HG03108 (cell line): ENCODE data around the gene MRPL34.
"Not testable (repeated sequence)": the region's sequence is repeated elsewhere in the genome, so short reads cannot be mapped to it uniquely, and the experiment has no call there.

Experiments
- ATAC-seq: cut with Tn5 transposase; IDR thresholded peaks from one replicate; pipeline ENCODE4 v1.9.1; 2021; ENCODE audit warnings: moderate library complexity; ENCODE audit not compliant: unreplicated experiment

MRPL34 gene

DNA sequence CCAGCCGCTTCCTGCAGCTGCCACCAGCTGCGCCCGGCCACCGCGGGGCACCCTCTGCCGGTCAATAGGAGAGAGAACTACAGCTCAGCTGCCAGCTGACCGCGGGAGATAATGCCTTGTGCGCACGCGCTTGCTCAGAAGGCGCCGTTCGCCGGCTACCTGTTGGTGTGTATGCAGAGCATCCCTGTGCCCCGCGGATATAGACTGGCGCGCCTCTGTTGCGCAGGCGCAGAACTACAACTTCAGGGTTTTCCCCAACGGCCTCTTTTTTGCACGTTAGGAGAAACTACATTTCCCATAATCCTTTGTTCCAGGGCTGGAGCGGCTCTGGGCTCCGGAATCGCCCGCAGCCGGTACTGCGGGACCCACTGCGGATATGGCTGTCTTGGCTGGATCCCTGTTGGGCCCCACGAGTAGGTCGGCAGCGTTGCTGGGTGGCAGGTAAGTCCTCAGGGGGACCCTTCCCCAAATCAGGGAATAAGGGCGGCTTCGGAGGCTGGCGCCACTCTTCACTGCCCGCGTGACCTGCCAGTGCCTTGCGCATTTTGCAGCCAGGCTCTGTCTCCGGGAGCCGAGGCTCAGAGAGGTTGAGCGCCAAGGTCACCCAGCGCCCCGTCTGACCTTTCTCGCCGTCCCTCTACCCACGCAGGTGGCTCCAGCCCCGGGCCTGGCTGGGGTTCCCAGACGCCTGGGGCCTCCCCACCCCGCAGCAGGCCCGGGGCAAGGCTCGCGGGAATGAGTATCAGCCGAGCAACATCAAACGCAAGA is at the start of gene MRPL34:
Gene MRPL34, plus strand, starts transcription at position 356 of the 768 bp plus-strand sequence. Its CDS starts 21 bp downstream, at position 377.
- ATAC-seq, result peak; percentile 63

DNA sequence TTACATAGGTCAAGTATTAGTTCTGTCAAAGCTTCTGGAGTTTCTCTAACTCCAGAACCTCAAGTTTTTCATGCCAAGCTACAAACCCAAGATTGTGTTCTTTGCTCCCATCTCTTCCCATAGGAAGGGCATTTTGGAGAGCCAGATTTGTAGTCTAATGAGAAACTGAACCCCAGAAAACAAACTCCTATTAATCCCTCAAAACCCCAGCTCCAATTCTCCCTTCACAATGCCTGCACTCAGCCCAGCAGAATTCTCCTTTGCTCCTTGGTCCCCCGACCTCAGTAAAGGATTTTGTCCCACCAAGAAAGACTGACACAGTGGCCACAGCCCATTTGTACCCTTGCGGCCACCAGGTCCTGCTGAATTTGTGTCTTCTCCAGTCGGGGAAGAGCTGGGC is 49.5 kb upstream of the MRPL34 start:
- ATAC-seq, result no peak

DNA sequence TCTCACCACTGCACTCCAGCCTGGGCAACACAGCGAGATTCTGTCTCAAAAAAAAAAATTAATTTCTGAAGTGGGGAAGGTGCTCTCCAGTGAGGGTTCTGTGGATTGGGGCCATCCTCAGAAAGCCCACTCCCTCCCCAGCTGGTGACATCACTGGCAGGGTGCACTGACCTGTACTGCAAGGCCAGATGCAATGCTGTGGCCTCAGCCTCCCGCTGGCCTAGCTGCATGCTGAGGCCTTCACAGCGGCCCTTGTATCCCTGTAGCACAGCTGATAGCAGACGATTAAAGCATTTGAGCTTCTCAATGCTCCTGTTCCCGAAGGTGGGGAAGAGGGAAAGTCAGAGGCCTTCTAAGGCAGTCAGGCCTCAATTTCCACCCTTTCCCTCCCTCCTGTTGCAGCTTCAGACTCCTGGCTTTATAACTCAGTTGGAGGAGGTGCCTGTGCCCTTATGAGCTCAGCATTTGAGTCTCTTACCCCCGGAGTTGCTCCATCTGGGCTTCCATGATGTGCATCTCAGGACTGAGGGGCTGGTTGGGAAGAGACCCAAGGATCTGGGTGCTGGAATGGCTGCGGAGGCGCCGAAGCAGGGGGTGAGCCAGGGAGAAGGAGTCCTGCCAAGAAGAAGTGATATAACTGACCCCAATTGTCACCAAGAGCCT is 46.4 kb upstream of the MRPL34 start:
- no peak for ATAC-seq

DNA sequence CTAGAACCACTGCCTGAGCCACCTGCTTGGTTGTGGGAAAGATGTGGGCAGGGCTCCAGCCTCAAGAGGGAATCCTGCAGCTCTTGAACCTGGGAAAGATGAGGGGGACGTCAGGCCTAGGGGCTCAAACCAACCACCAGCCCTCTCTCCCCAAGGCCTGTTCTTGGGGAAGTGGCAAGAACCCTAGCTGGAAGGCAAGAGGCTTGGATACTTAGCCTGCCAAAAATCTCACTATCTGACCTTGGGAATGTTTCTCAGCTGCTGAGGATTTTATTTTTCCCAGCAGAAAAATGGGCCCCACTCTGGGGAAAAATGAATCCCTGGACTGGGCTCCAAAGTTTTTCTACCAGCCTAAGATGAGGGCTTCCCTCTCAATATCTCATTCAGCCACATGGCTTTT is 45.7 kb upstream of the MRPL34 start:
- ATAC-seq, result no peak

DNA sequence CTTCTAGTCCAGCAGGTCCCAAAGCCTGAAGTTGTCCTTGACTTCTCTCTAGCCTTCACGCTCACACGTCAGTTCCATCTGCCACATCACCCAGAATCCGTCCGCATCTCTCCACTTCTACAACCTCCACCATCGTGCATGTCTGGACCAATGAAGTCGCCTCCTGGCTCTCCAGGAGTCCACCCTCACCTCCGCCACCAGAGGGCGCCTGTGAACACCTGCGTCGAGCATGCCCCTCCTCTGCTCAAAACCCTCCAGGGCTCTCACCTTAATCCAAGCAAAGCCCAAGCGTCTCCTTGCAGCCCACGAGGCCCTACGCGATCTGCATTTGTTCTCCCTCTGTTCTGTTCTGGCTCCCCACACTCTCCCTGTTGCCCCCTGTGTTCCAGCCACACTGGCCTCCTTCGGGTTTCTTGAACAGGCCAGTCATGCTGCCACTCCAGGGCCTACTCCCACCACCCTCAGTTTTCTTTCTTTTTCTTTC is 44.8 kb upstream of the MRPL34 start:
- no peak for ATAC-seq

DNA sequence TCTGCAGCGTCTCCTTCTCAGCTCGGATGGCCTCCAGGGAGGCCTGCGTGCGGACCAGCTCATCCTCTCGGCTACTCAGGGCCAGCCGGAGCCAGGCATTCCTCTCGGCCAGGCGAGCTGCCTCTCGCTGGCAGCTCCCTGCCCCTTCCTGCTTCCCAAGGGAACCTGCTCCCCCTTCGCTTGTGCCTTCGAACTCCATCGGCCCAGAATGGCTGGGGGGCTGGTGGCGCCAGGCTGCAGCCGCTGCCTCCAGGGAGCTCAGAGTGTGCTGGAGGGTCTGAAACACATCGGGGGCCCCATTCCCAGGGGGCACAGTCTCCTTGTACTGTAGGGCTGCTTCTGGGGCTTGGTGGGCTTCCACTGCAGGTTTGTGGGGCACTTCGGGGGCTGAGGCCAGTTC is 43.1 kb upstream of the MRPL34 start:
- ATAC-seq, result no peak

DNA sequence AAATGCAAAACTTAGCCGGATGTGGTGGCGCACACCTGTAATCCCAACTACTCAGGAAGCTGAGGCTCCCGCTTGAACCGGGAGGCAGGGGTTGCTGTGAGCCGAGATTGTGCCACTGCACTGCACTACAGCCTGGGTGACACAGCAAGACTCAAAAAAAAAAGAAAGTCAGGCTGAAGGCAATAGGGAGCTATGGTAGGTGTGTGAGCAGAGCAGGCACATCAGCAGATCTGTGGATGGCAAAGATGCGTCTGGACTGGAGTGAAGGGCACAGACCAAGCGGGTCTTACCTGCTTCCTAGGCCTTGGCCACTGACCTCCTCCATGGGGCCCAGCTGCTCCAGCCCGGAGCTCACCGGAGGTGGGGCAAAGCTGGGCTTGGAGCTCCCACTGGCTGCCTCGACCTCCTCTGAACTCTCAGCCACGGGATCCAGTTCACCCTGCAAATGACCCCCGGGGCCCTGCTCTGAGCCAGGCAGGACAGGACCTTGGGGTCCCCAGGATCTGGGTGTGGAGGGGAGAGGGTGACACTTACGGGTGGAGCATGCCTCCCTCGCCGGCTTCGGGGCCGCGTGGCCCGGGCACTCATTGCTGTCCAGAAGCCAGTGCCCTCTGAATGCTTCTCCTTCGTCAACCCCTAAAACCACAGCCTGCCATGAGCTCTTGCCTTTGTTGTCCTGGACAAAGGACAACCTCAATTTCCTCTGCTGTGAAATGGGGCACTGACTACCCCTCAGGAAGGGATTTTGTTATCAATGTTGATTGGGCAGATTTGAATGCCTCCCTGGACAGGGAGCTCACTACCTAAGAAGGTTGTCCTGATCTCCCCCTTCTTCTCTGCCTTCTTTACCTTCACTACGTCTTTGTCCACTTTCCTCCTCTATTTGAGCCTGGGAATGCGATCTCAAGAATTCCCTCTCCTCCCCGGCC is 41.7 kb upstream of the MRPL34 start:
- no peak for ATAC-seq

DNA sequence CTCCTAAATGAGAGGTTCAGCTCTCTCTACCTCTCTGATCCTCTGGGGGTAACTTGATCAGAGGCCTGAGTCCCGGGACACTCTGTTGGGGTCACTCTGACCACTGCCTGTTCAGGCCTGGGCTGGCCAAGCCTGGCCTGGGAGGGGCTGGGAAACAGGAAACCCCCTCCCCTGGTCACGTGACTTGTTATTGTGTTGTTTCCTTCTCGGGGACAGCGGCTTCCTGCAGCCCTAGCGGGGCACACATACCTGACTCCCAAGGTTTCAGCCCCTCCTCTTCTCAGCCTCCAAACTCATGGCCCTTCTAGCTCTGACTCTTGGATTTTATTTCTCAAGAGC is 41.1 kb upstream of the MRPL34 start, which contains the start of gene USHBP1:
Gene USHBP1, minus strand, starts transcription at position 105 of the 339 bp plus-strand sequence. CDS start 446 bp downstream, outside the sequence.
- no peak for ATAC-seq

DNA sequence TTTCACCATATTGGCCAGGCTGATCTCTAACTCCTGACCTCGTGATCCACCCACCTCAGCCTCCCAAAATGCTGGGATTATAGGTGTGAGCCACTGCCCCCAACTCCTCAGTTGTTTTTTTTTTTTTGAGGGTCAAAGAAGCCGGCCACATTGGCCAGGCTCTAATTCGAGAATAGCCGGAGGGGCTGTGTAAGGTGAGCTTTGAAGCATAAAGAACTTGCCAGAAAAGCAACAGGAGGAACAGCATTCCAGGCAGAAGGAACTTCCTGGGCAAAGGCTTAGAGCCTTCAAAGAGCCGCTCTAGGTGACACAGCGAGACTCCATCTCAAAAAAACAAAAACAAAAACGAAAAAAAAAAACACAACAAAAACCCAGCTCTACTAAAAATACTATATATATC is 39.6 kb upstream of the MRPL34 start:
- no peak for ATAC-seq

DNA sequence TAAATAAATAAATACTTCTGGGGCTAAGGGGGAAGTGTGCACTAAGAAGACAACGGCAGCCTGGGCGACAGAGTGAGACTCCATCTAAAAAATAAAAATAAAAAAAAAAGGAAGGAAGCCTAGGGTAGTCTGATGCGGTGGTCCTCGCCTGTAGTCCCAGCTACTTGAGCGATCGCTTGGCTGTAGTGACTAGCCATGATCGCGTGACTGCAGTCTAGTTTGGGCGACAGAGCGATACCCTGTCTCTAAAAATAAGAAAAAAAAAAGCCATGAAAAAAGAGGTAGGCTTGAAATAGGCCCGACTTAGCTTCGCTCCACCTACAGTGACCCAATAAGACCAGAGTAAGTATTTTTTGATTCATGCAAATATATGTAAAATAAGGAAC is 39.1 kb upstream of the MRPL34 start:
- ATAC-seq, result peak; percentile 8

DNA sequence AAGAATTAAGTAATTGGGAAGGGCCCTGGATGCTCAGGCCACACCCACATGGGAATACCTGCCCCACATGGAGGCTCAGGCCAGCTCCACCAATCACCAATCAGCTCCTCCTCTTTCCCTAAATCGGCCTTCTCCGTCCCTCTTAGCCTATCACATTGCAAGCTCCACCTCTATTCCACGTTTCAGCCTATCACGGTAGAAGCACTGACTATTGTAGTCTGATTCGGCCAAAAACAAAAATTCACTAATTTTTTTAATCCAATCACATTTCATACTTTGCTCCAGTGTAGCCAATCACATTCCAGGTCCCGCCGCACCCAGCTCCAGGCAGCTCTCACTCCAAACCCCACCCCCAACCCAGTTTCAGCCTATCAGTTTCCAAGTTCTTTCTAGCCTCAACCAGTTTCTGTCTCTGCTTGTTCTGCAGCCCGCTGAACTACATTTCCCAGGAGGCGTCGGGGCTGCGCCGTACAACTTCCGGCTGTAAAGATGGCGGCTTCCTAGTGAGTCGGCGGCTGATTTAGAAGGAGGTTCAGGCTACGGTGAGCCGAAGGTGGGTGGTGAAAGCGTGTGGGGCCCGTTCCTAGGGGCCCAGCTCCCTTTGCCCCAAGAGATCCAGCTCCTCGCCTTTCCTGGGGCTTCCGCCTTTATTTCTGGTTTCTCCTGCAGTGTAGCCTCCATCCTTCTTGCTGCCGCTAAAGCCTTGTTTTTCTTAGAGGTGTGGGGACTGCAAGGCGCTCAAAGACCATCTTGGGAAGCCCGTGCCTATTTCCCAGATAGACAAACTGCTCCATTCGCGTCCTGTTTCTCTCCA is 38.5 kb upstream of the MRPL34 start, which contains the start of gene BABAM1:
Gene BABAM1, plus strand, starts transcription at position 469 of the 814 bp plus-strand sequence. CDS start 1,364 bp downstream, outside the sequence.
- ATAC-seq, result peak; percentile 92

DNA sequence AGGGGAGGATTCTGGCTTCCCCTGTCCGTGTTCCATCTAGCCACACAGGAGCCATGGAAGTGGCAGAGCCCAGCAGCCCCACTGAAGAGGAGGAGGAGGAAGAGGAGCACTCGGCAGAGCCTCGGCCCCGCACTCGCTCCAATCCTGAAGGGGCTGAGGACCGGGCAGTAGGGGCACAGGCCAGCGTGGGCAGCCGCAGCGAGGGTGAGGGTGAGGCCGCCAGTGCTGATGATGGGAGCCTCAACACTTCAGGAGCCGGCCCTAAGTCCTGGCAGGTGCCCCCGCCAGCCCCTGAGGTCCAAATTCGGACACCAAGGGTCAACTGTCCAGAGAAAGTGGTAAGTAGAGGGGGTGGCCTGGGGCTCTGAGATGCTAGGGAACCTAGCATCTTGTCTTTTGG is 36.9 kb upstream of the MRPL34 start:
- ATAC-seq, result no peak

DNA sequence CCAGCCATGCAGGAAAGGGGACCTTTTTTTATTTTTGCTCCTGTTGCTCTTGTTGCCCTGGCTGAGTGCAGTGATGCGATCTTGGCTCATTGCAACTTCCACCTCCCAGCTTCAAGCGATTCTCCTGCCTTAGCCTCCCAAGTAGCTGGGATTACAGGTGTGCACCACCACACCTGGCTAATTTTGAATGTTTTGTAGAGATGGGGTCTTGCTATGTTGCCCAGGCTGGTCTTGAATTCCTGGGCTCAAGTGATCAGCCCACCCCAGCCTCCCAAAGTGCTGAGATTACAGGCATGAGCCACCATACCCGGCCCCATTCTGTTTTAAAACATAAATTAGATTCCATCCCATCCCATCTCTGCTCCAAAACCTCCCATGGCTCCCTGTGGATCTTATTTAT is 30.8 kb upstream of the MRPL34 start:
- ATAC-seq, result not testable (repeated sequence)

DNA sequence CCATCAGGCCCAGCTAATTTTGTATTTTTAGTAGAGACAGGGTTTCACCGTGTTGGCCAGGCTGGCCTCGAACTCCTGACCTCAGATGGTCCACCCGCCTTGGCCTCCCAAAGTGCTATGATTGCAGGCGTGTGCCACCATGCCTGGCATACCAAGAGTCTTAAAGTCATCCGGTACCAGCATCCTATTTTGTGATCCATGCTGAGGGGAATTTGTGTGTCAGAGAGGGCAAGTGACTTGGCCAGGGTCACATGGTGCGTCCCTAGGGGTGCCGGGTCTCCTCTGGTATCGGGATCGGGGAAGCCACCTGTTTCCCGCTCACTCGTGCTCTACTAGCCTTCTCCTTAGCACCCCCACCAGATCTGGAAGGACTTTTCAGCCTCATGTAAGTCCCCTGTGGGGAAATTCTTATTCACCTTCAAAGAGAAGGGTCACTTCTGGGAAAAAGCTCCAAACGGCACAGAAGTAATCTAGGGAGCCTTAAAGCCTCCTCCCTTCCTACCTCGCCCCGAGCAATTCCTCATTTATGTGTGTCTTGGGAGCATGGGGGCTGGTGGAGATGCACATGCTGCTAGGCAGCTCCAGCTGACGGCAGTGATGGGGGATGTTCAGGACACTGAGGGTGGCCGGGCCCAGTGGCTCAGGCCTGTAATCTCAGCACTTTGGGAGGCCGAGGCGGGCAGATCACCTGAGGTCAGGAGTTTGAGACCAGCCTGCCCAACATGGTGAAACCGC is 30.1 kb upstream of the MRPL34 start:
- ATAC-seq, result no peak

DNA sequence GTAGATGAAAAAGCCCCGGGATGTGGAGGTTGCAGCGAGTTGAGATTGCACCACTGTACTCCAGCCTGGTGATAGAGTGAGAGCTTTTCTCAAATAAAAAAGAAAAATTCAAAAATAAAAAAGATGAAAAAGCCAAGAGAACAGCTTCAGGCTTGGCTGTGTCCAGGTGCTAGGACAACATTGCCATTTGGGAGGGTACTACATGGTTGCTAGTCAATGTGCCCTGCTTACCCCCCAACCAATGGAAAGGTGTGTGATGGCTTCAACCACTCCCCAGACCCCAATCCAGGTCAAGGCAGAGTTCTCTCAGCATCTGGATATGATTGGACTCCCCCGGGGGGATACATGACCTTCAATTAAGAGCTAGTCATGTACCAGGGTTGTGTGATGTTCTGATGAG is 26.2 kb upstream of the MRPL34 start:
- no peak for ATAC-seq

DNA sequence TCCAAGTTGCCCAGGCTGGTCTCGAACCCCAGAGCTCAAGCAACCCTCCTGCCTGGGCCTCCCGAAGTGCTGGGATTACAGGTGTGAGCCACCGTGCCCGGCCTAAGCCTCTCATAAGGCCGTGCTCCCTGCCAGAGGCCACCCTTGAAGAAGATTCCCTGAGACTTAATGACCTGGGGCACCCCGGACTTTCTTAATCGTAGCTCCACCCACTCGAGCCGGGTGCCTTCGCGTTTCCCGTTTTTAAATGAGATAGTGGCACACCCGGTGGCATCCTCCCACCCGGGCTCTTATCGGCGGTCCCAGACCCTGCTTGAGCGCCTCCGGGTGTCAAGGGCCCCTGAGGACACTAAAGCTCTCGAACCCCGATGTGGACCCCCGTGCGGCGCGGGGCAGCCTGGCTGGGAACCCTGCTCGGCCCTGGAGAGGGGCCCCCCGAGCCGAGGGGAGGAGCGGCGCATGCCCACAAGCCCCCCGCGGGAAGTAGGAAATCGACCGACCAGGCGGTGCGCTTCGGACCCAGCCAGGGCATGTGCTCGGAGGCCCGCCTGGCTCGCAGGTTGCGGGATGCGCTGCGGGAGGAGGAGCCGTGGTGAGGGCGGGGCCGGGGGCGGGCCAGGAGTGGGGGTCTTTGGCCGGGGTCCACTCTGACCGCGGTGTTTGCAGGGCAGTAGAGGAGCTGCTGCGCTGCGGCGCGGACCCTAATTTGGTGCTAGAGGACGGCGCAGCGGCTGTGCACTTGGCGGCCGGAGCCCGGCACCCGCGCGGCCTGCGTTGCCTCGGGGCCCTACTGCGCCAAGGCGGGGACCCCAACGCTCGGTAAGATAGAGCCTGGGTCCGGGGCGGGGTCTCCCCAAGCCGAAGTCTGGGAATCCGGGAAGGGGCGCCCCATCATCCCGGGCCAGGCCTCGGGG is 24.0 kb upstream of the MRPL34 start, which contains the start of gene ANKLE1:
Gene ANKLE1, plus strand, starts transcription at position 511 of the 914 bp plus-strand sequence. Its CDS starts 20 bp downstream, at position 531.
- ATAC-seq, result no peak

DNA sequence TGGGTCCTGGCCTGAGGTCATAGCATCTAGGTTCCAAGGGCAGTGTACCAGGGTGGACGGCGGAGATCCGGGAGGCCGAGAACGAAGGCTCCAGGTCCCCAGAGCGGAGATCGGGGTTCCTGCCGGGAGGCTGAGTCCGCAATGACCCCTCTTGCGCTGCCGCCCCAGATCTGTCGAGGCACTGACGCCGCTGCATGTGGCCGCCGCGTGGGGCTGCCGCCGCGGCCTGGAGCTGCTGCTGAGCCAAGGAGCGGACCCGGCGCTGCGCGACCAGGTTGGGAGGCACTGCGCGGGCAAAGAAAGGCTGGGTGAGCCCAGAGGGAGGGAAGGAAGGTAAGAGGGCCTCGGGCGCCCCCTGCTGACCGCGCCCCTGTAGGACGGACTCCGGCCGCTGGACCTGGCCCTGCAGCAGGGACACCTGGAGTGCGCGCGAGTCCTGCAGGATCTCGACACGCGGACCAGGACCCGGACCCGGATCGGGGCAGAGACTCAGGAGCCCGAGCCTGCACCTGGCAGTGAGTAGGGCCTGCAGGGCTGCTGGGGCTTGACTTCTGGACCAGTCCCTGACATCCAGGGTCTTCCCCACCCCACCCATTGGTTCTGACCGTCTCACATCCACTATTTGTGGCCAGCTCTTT is 23.1 kb upstream of the MRPL34 start:
- peak; percentile 62 for ATAC-seq

DNA sequence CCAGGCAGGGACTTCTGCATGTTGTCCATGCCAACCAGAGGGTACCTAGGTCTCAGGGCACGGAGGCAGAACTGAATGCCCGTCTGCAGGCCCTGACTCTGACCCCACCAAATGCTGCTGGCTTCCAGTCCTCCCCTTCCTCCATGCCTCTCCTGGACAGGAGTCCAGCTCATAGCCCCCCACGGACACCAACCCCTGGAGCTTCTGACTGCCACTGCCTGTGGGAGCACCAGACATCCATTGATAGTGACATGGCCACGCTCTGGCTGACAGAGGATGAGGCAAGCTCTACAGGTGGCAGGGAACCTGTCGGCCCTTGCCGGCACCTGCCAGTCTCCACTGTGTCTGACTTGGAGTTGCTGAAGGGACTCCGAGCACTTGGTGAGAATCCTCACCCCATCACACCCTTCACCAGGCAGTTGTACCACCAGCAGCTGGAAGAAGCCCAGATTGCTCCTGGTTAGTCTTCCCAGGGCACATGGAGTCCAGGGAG is 22.1 kb upstream of the MRPL34 start:
- no peak for ATAC-seq
